HG03439 (cell line): ENCODE results near the gene KIF22.
"Not testable (repeated sequence)": the region's sequence is repeated elsewhere in the genome, so short reads cannot be mapped to it uniquely, and the experiment has no call there.

Experiments
- ATAC-seq: cut with Tn5 transposase; IDR thresholded peaks from one replicate; pipeline ENCODE4 v1.9.1; 2021; ENCODE audit warnings: mild to moderate bottlenecking, moderate library complexity; ENCODE audit not compliant: unreplicated experiment

The KIF22 gene

GRCh38 chr16:29793153-29793552 is 2.6 kb downstream of the KIF22 start:
- ATAC-seq: not testable (repeated sequence)

GRCh38 chr16:29794231-29794710 is 3.7 kb downstream of the KIF22 start:
- ATAC-seq: no peak

- ATAC-seq: no peak
Measured at GRCh38 chr16:29802416-29802935, 11.9 kb downstream of the KIF22 start.

GRCh38 chr16:29804020-29804419 is 13.5 kb downstream of the KIF22 start:
- no peak for ATAC-seq

- no peak for ATAC-seq
Measured at GRCh38 chr16:29804455-29805231, 14.1 kb downstream of the KIF22 start.

- ATAC-seq: peak; percentile 56
Measured at GRCh38 chr16:29805232-29806098, 14.9 kb downstream of the KIF22 start.

GRCh38 chr16:29806099-29806579 is 15.6 kb downstream of the KIF22 start, which contains the start of gene MAZ:
TSS of gene MAZ (plus strand) at chr16:29806529. CDS start at chr16:29806702, 173 bp downstream.
- ATAC-seq: no peak

GRCh38 chr16:29806641-29807425 is 16.3 kb downstream of the KIF22 start:
- ATAC-seq: peak; percentile 0

GRCh38 chr16:29807426-29808218 is 17.1 kb downstream of the KIF22 start:
- ATAC-seq: peak; percentile 31

GRCh38 chr16:29808219-29808900 is 17.8 kb downstream of the KIF22 start:
- ATAC-seq: no peak

- no peak for ATAC-seq
Measured at GRCh38 chr16:29809031-29809747, 18.6 kb downstream of the KIF22 start.

GRCh38 chr16:29809850-29810698 is 19.5 kb downstream of the KIF22 start:
- no peak for ATAC-seq

GRCh38 chr16:29810699-29811169 is 20.2 kb downstream of the KIF22 start:
- ATAC-seq: no peak

- ATAC-seq: peak; percentile 19
Measured at GRCh38 chr16:29811170-29811895, 20.8 kb downstream of the KIF22 start.

GRCh38 chr16:29811896-29812665 is 21.5 kb downstream of the KIF22 start, which contains the start of gene PRRT2:
TSS of gene PRRT2 (plus strand) at chr16:29812193. CDS start at chr16:29813055, 862 bp downstream.
- ATAC-seq: no peak
